Measurements from ENCODE around the gene PIM2.

Gene PIM2

DNA sequence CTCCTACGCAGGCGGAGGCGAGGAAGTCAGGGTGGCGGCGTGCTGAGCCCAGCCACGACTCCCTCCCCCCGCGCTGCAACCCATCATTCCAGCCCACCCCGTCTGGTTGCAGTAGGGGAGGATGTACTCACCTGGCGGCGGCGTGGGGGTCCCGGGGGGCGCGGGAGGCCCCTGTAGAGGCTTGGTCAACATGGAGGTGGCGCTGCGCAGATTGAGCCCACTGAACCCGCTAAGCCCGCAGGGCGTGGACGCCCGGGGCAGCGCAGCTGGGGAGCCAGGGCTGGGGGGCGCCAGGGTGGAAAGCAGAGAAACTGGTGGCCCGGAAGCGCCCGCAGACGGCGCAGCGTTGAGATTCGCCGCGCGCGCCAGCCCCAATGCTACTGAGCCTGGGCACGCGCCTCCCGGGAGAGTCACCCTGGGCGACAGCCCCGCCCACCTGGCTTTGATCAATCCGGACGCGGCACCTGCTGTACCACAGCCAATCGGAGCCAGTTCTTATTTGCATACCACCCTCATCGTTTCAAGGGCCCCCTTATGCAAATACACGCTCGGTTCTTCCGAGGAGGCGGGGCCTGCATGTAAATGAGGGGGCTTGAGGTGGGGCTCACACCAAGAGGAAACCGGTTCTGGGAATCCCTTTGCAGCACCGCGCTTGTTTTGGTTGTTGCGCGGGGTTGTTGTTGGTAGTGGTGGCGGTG, at the start of gene PIM2:
PIM2 (minus strand) TSS at position 382 of the 698 bp plus-strand sequence; CDS start at position 192, 190 bp downstream.
- peak within 1 kb of the TSS; percentile 95 for H3K4me2 ChIP-seq (ENCODE audit: low read depth, low read length, poor library complexity, severe bottlenecking)

DNA sequence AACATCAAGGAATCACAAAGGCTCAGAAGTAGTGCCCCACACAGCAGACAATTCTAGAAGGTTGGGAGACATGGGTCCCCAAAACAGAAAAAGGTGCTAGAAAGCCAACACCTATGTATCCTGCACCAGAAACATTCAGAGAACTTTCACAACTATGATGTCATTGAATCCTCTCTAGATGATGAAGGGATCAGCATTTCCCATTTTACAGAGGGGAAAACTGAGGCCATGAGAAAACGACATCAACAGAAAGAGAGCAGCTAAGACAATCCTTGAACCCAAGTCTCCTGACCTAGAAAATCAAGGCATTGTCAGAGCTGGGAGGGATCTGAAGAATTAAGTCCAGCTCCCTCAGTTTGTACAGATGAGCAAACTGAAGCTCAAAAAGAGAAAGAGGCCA, 49.6 kb upstream of the PIM2 start:
- Histone ChIP-seq H3K4me3 (ENCODE audit: low read length, poor library complexity, severe bottlenecking) (no peak overlapping the region), H3K9me3 (ENCODE audit: insufficient read depth, low read depth, low read length) (no peaks in the 10 kb centered on the region), H3K27me3 (ENCODE audit: insufficient read depth, low read length, poor library complexity, severe bottlenecking) (no peaks in the 10 kb centered on the region), H3K36me3 (ENCODE audit: insufficient read depth, low read length) (no peaks in the 10 kb centered on the region), H3K4me1 (ENCODE audit: insufficient read depth, low read length, poor library complexity, severe bottlenecking) (no peaks in the 10 kb centered on the region), H2AFZ (ENCODE audit: low read length) (no peak overlapping the region), H3K9ac (ENCODE audit: low read depth, low read length, poor library complexity, severe bottlenecking) (no peak overlapping the region), H4K20me1 (ENCODE audit: insufficient read depth, low read length, poor library complexity, severe bottlenecking) (no peaks in the 10 kb centered on the region), H3K9me2 (replicated peaks; ENCODE audit: low read depth, low read length) (no peaks in the 10 kb centered on the region), H3K4me2 (ENCODE audit: low read depth, low read length, poor library complexity, severe bottlenecking) (no peak overlapping the region), H3K79me2 (ENCODE audit: insufficient read depth, low read length) (no peaks in the 10 kb centered on the region), H3F3A (ENCODE audit: low read depth) (no peaks in the 10 kb centered on the region)
- no peak for TF ChIP-seq EZH2phosphoT487 (IDR thresholded peaks at IDR 0.05; ENCODE audit: borderline replicate concordance)
- TF ChIP-seq, protein P1, sequence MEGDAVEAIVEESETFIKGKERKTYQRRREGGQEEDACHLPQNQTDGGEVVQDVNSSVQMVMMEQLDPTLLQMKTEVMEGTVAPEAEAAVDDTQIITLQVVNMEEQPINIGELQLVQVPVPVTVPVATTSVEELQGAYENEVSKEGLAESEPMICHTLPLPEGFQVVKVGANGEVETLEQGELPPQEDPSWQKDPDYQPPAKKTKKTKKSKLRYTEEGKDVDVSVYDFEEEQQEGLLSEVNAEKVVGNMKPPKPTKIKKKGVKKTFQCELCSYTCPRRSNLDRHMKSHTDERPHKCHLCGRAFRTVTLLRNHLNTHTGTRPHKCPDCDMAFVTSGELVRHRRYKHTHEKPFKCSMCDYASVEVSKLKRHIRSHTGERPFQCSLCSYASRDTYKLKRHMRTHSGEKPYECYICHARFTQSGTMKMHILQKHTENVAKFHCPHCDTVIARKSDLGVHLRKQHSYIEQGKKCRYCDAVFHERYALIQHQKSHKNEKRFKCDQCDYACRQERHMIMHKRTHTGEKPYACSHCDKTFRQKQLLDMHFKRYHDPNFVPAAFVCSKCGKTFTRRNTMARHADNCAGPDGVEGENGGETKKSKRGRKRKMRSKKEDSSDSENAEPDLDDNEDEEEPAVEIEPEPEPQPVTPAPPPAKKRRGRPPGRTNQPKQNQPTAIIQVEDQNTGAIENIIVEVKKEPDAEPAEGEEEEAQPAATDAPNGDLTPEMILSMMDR (conservative IDR thresholded peaks at IDR 0.05; ENCODE audit: low read length): no peak

More for the DNA sequence above, at the start of gene PIM2:
- H3K9me3 ChIP-seq (ENCODE audit: insufficient read depth, low read depth, low read length): no peaks in the 10 kb centered on the region
- H3K79me2 ChIP-seq (ENCODE audit: insufficient read depth, low read length): peaks cover 11% of the 10 kb centered on the region; the same call in 1 of the 2 replicates
- H3K4me1 ChIP-seq (ENCODE audit: insufficient read depth, low read length, poor library complexity, severe bottlenecking): peaks cover 11% of the 10 kb centered on the region
- peak within 1 kb of the TSS; percentile 90 for H3K9ac ChIP-seq (ENCODE audit: low read depth, low read length, poor library complexity, severe bottlenecking)
- no peaks in the 10 kb centered on the region for H3K9me2 ChIP-seq (replicated peaks; ENCODE audit: low read depth, low read length)
- peaks cover 14% of the 10 kb centered on the region; the same call in 1 of the 2 replicates for H3K36me3 ChIP-seq (ENCODE audit: insufficient read depth, low read length)
- peak within 1 kb of the TSS; percentile 83 for H3K4me3 ChIP-seq (ENCODE audit: low read length, poor library complexity, severe bottlenecking)
- peaks cover 5% of the 10 kb centered on the region for H4K20me1 ChIP-seq (ENCODE audit: insufficient read depth, low read length, poor library complexity, severe bottlenecking)
- no peak within 1 kb of the TSS for H2AFZ ChIP-seq (ENCODE audit: low read length)
- TF ChIP-seq, protein P1 (conservative IDR thresholded peaks at IDR 0.05; ENCODE audit: low read length): no peak
- no peak for TF ChIP-seq EZH2phosphoT487 (IDR thresholded peaks at IDR 0.05; ENCODE audit: borderline replicate concordance)
- H3K27me3 ChIP-seq (ENCODE audit: insufficient read depth, low read length, poor library complexity, severe bottlenecking): no peaks in the 10 kb centered on the region
- no peaks in the 10 kb centered on the region for H3F3A ChIP-seq (ENCODE audit: low read depth)

- H4K20me1 ChIP-seq (ENCODE audit: insufficient read depth, low read length, poor library complexity, severe bottlenecking): no peaks in the 10 kb centered on the region
- H3K4me3 ChIP-seq (ENCODE audit: low read length, poor library complexity, severe bottlenecking): no peak overlapping the region
- no peak for TF ChIP-seq EZH2phosphoT487 (IDR thresholded peaks at IDR 0.05; ENCODE audit: borderline replicate concordance)
- TF ChIP-seq, protein P1 (conservative IDR thresholded peaks at IDR 0.05; ENCODE audit: low read length): no peak
- H3K9me2 ChIP-seq (replicated peaks; ENCODE audit: low read depth, low read length): no peaks in the 10 kb centered on the region
- no peaks in the 10 kb centered on the region for H3F3A ChIP-seq (ENCODE audit: low read depth)
- H3K4me2 ChIP-seq (ENCODE audit: low read depth, low read length, poor library complexity, severe bottlenecking): no peak overlapping the region
- H3K9me3 ChIP-seq (ENCODE audit: insufficient read depth, low read depth, low read length): no peaks in the 10 kb centered on the region
- no peak overlapping the region for H2AFZ ChIP-seq (ENCODE audit: low read length)
- no peaks in the 10 kb centered on the region for H3K36me3 ChIP-seq (ENCODE audit: insufficient read depth, low read length)
- no peaks in the 10 kb centered on the region for H3K27me3 ChIP-seq (ENCODE audit: insufficient read depth, low read length, poor library complexity, severe bottlenecking)
- no peaks in the 10 kb centered on the region for H3K4me1 ChIP-seq (ENCODE audit: insufficient read depth, low read length, poor library complexity, severe bottlenecking)
- H3K79me2 ChIP-seq (ENCODE audit: insufficient read depth, low read length): no peaks in the 10 kb centered on the region
- no peak overlapping the region for H3K9ac ChIP-seq (ENCODE audit: low read depth, low read length, poor library complexity, severe bottlenecking)
Measured at GRCh38 chrX:48966796-48967579, 48.2 kb upstream of the PIM2 start.
